Endothelial cell of umbilical vein (primary cell): ENCODE data around the gene KAT7. TPM values are rescaled to one million over a fixed set of nuclear protein-coding genes. Genes with fewer than 3 reads are reported as not detected.

Experiments
- BruUV-seq: library from RNA; stranded (reverse); fragments of 400-500 nt; replicated peaks from 2 replicates; lab custom pipeline; 2021; lab: Mats Ljungman, UMichigan
- CTCF ChIA-PET: fragments of 300-600, 350-600 bp; sonication (Branson Sonifier 250); formaldehyde crosslinking; loops from one replicate; lab custom pipeline; 2021; ENCODE audit warnings: antibody characterized with exemption, inconsistent platforms; lab: Charles Lee
- POLR2A ChIA-PET: fragments of 300-600, 350-600 bp; sonication (Branson Sonifier 250); formaldehyde crosslinking; loops from one replicate; lab custom pipeline; 2021; ENCODE audit warnings: antibody characterized with exemption, inconsistent platforms; lab: Charles Lee
- DNase-seq: peaks from one replicate; pipeline ENCODE4 v3.0.0-alpha.2; 2011; ENCODE audit warnings: low read depth, low spot score
- FAIRE-seq: peaks from 2 replicates; lab custom pipeline; 2011; peaks lifted over from hg19 to GRCh38; lab: Jason Lieb, UNC
- H2AFZ ChIP-seq: 2 replicates; pipeline ENCODE4 v1.6.0; 2012; ENCODE audit warnings: low read depth, low read length, control low read depth, inconsistent platforms
- H3K27ac ChIP-seq: 2 replicates; pipeline ENCODE4 v1.5.1; 2011; ENCODE audit warnings: low read depth, mild to moderate bottlenecking, control low read depth, low read length, moderate library complexity; ENCODE audit not compliant: insufficient read depth
- H3K27me3 ChIP-seq, 2 experiments: 2 replicates each; pipeline versions ENCODE4 v1.6.0 to v1.6.1; 2011; ENCODE audit warnings: low read length in 2 of 2, mixed read lengths in 1 of 2; ENCODE audit not compliant: control insufficient read depth in 2 of 2, insufficient read depth in 2 of 2
- H3K36me3 ChIP-seq, 2 experiments: 2 replicates in 1 of 2; 3 replicates in 1 of 2; pipeline ENCODE4 v1.5.1; 2011; ENCODE audit warnings: low read length in 2 of 2, mild to moderate bottlenecking in 1 of 2, moderate library complexity in 1 of 2; ENCODE audit not compliant: control insufficient read depth in 2 of 2, insufficient read depth in 2 of 2; ENCODE audit errors: extremely low read depth in 1 of 2
- H3K4me1 ChIP-seq: 3 replicates; pipeline ENCODE4 v1.5.1; 2011; ENCODE audit warnings: mild to moderate bottlenecking, low read length; ENCODE audit not compliant: control insufficient read depth, insufficient read depth; ENCODE audit errors: extremely low read depth
- H3K4me2 ChIP-seq: 2 replicates; pipeline ENCODE4 v1.6.1; 2011; ENCODE audit warnings: low read length, control low read depth, mixed read lengths; ENCODE audit not compliant: insufficient read depth
- H3K4me3 ChIP-seq, 3 experiments: fragments of 200-600 bp in 1 of 3; sonication (generic), shearing (Covaris generic) in 1 of 3; replicated peaks in 1 of 3; 2 replicates each; pipeline ENCODE4 v1.5.1; 2011 to 2016; ENCODE audit warnings: control low read depth in 3 of 3, low read length in 3 of 3, mild to moderate bottlenecking in 2 of 3, inconsistent platforms in 1 of 3, low read depth in 1 of 3, moderate library complexity in 1 of 3; ENCODE audit not compliant: insufficient read depth in 1 of 3
- H3K79me2 ChIP-seq: 2 replicates; pipeline ENCODE4 v1.6.0; 2012; ENCODE audit warnings: low read length, inconsistent platforms; ENCODE audit not compliant: control insufficient read depth, insufficient read depth
- H3K9ac ChIP-seq: replicated peaks from 2 replicates; pipeline ENCODE3; 2011; ENCODE audit warnings: low read length, control low read depth; ENCODE audit not compliant: insufficient read depth; ENCODE audit errors: extremely low read depth
- H3K9me1 ChIP-seq: replicated peaks from 3 replicates; pipeline ENCODE4 v1.6.0; 2011; ENCODE audit warnings: mild to moderate bottlenecking, low read length; ENCODE audit not compliant: control insufficient read depth, insufficient read depth; ENCODE audit errors: extremely low read depth
- H3K9me3 ChIP-seq: replicated peaks from 2 replicates; pipeline ENCODE4 v1.5.1; 2012; ENCODE audit warnings: low read length, inconsistent platforms; ENCODE audit not compliant: control insufficient read depth, insufficient read depth
- H4K20me1 ChIP-seq: replicated peaks from 2 replicates; pipeline ENCODE3; 2011; ENCODE audit warnings: mild to moderate bottlenecking, low read length; ENCODE audit not compliant: control insufficient read depth, insufficient read depth; ENCODE audit errors: extremely low read depth
- CTCF ChIP-seq, 2 donors: IDR thresholded peaks; 1 replicate in 1 of 2; 2 replicates in 1 of 2; pipeline ENCODE4 v1.5.1; 2011; ENCODE audit warnings: low read length in 2 of 2, mild to moderate bottlenecking in 2 of 2, moderate library complexity in 2 of 2, control low read depth in 1 of 2, inconsistent platforms in 1 of 2, low read depth in 1 of 2; ENCODE audit not compliant: insufficient read depth in 1 of 2; ENCODE audit errors: extremely low read depth in 1 of 2
- EZH2 ChIP-seq: IDR thresholded peaks from 2 replicates; pipeline ENCODE4 v1.6.1; 2012; ENCODE audit warnings: borderline replicate concordance, low read depth, mild to moderate bottlenecking, moderate library complexity, low read length, inconsistent platforms; ENCODE audit not compliant: severe bottlenecking
- FOS ChIP-seq: IDR thresholded peaks from 2 replicates; pipeline ENCODE4 v1.6.1; 2011; ENCODE audit warnings: mild to moderate bottlenecking, low read length, moderate library complexity, borderline replicate concordance; ENCODE audit not compliant: insufficient read depth
- GATA2 ChIP-seq: IDR thresholded peaks from 2 replicates; pipeline ENCODE4 v1.7.0; 2011; ENCODE audit warnings: low read depth, mild to moderate bottlenecking, moderate library complexity, mixed read lengths, low read length; ENCODE audit not compliant: insufficient read length, insufficient read depth
- JUN ChIP-seq: IDR thresholded peaks from 2 replicates; pipeline ENCODE4 v1.6.1; 2011; ENCODE audit warnings: borderline replicate concordance, low read depth; ENCODE audit not compliant: insufficient read length, insufficient read depth
- MAX ChIP-seq: IDR thresholded peaks from 2 replicates; pipeline ENCODE4 v1.6.1; 2011; ENCODE audit not compliant: insufficient read depth, insufficient read length
- MYC ChIP-seq: IDR thresholded peaks from one replicate; pipeline ENCODE4 v1.6.1; 2011; ENCODE audit warnings: mild to moderate bottlenecking, low read depth, low read length
- POLR2A ChIP-seq: IDR thresholded peaks from 2 replicates; pipeline ENCODE4 v1.6.1; 2012; ENCODE audit warnings: low read depth, mild to moderate bottlenecking, control low read depth, low read length
- POLR2AphosphoS5 ChIP-seq: IDR thresholded peaks from 2 replicates; pipeline ENCODE4 v1.6.1; 2012; ENCODE audit warnings: low read depth, mild to moderate bottlenecking, control low read depth, low read length, moderate library complexity; ENCODE audit not compliant: insufficient read depth
- dilution Hi-C: fragments of 300-500 bp; cut with MboI; formaldehyde crosslinking; loops from one replicate; pipeline ENCODE4 v1.15.0; 2019; ENCODE audit warnings: low sequenced_read_pairs; ENCODE audit not compliant: extremely low pct_ligation_motif_present
- intact Hi-C: fragments of 100-400 bp; cut with micrococcal nuclease; formaldehyde crosslinking; loops from one replicate; pipeline ENCODE4 v1.10.0; 2022
- polyA plus RNA-seq, 4 experiments: library from polyadenylated mRNA; depleted of rRNA in 3 of 4; stranded (reverse) in 3 of 4; unstranded in 1 of 4; fragments of >200 nt; gene quantifications; 2 replicates each; pipeline versions ENCODE4 v1.2.1 to v1.2.3, GENCODE V29; 2011 to 2012; ENCODE audit warnings: missing spikeins in 1 of 4
- total RNA-seq: library from RNA; stranded (reverse); gene quantifications from 2 replicates; pipeline ENCODE4 v1.2.3, GENCODE V29; 2021

KAT7 gene
- total and polyA plus RNA-seq, 2 donors (not counting 3 experiments of a cell fraction or from before 2014, with no cell fraction given): 44.5 to 66.2 TPM

DNA sequence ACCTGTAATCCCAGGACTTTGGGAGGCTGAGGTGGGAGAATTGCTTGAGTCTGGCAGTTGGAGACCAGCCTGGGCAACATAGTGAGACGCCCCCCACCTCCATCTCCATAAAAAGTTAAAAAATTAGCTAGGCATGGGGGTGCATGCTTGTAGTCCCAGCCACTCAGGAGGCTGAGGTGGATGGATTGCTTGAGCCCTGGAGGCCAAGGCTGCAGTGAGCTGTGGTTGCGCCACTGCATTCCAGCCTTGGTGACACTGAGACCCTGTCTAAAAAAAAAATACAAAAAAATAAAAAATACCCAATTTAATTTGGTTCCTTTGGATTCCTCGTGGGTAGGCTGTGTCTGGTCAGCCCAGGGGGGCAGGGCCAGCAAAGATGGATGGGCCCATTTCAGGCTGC is 85.4 kb downstream of the KAT7 start:
- no peak for FAIRE-seq
- H2AFZ ChIP-seq: no peak overlapping the region
- DNase-seq: no peak
- no peak overlapping the region for H3K9ac ChIP-seq
- no peaks in the 10 kb centered on the region for H3K79me2 ChIP-seq
- BruUV-seq: no TSS peak
- CTCF ChIA-PET: interaction anchor here (0.9 to 26.9 kb wide), 2 partner anchors 79 to 124 kb away, joined by 3 to 590 read pairs; partner anchors contain the start of gene DLX3
- no peak overlapping the region for H3K4me3 ChIP-seq
- TF ChIP-seq MYC (no peak), POLR2AphosphoS5 (no peak), JUN (no peak), CTCF (IDR thresholded peaks at IDR 0.05; ENCODE audit: extremely low read depth in 1 of 2, insufficient read depth in 1 of 2, low read depth in 1 of 2, low read length in 2 of 2) (no peak), FOS (no peak), EZH2 (no peak), POLR2A (no peak), MAX (no peak), GATA2 (no peak)
- dilution Hi-C loops (no loop called here), intact Hi-C loops (no loop called here)
- no peaks in the 10 kb centered on the region for H3K9me1 ChIP-seq
- POLR2A ChIA-PET: no interaction called here
- no peaks in the 10 kb centered on the region for H3K9me3 ChIP-seq
- H3K4me2 ChIP-seq: no peak overlapping the region
- no peaks in the 10 kb centered on the region for H3K4me1 ChIP-seq
- H3K27ac ChIP-seq: no peak overlapping the region
- peaks cover under 1 to 4% of the 10 kb centered on the region in 2 experiments for H3K27me3 ChIP-seq
- H3K36me3 ChIP-seq: no peaks in the 10 kb centered on the region
- H4K20me1 ChIP-seq: no peaks in the 10 kb centered on the region
